HepG2 (cell line): ENCODE results near the gene CD4. TPM values are rescaled to one million over a fixed set of nuclear protein-coding genes. Genes with fewer than 3 reads are reported as not detected.

Experiments
- BRCA1 ChIP-seq: sonication (generic); formaldehyde crosslinking; IDR thresholded peaks from 2 replicates; pipeline ENCODE4 v1.4.0; 2020; ENCODE audit warnings: missing genetic modification reagents
- DMAP1 ChIP-seq: IDR thresholded peaks from 2 replicates; pipeline ENCODE4 v1.6.1; 2016
- EHMT2 ChIP-seq: fragments of 200-600 bp; sonication (generic); IDR thresholded peaks from 2 replicates; pipeline ENCODE4 v1.7.0; 2017; ENCODE audit warnings: antibody characterized with exemption, low read depth, low read length, borderline replicate concordance
- ELF3 ChIP-seq: IDR thresholded peaks from 2 replicates; pipeline ENCODE4 v1.6.1; 2016; ENCODE audit warnings: missing genetic modification reagents, missing compliant biosample characterization
- HNRNPLL ChIP-seq: fragments of 200-400 bp; formaldehyde crosslinking; IDR thresholded peaks from 2 replicates; pipeline ENCODE4 v1.6.1; 2017; ENCODE audit warnings: mild to moderate bottlenecking, low read depth, low read length; ENCODE audit not compliant: poor library complexity, severe bottlenecking
- MBNL3 ChIP-seq: fragments of 250-450 bp; sonication (Bioruptor Pico); conservative IDR thresholded peaks from 2 replicates; pipeline ENCODE4 v1.8.0; 2022; ENCODE audit warnings: mild to moderate bottlenecking, inconsistent platforms
- POLR2AphosphoS2 ChIP-seq: IDR thresholded peaks from 2 replicates; pipeline ENCODE4 v1.6.1; 2011; ENCODE audit warnings: low read depth, low read length, improper control_type of control experiment
- SIN3A ChIP-seq: IDR thresholded peaks from 2 replicates; pipeline ENCODE4 v1.6.1; 2011; ENCODE audit warnings: low read depth, mild to moderate bottlenecking, control low read depth, low read length, borderline replicate concordance
- SMAD1 ChIP-seq: sonication (generic); formaldehyde crosslinking; IDR thresholded peaks from 2 replicates; pipeline ENCODE4 v1.4.0; 2020; ENCODE audit warnings: missing genetic modification reagents, low read depth, mild to moderate bottlenecking, borderline replicate concordance
- TARDBP ChIP-seq: sonication (generic); formaldehyde crosslinking; IDR thresholded peaks from 2 replicates; pipeline ENCODE4 v1.8.0; 2022; ENCODE audit warnings: mild to moderate bottlenecking, missing genetic modification reagents
- XRCC5 ChIP-seq: fragments of 200-400 bp; formaldehyde crosslinking; optimal IDR thresholded peaks from 2 replicates; pipeline ENCODE3; 2017; ENCODE audit warnings: mild to moderate bottlenecking, low read length
- ZMAT3 ChIP-seq: sonication (generic); formaldehyde crosslinking; conservative IDR thresholded peaks from 2 replicates; pipeline ENCODE4 v1.7.0; 2021; ENCODE audit warnings: missing genetic modification reagents
- ZNF350 ChIP-seq: sonication (generic); formaldehyde crosslinking; IDR thresholded peaks from 2 replicates; pipeline ENCODE4 v1.4.0; 2020; ENCODE audit warnings: mild to moderate bottlenecking, low read depth, missing genetic modification reagents, borderline replicate concordance
- ZNF777 ChIP-seq: sonication (generic); formaldehyde crosslinking; IDR thresholded peaks from 2 replicates; pipeline ENCODE4 v1.4.0; 2020; ENCODE audit warnings: missing genetic modification reagents
- polyA plus RNA-seq, 8 experiments: library from polyadenylated mRNA; depleted of rRNA in 3 of 8; stranded (reverse) in 7 of 8; unstranded in 1 of 8; fragments of >200 nt; fragmentation: Illumina TruSeq in 4 of 8; extraction: Trizol in 4 of 8; gene quantifications; 2 replicates each; pipeline versions ENCODE4 v1.2.1 to v1.2.3, GENCODE V29; 2011 to 2016; ENCODE audit warnings: low read depth in 4 of 8, missing spikeins in 1 of 8, mixed read lengths in 1 of 8; ENCODE audit not compliant: insufficient read depth in 1 of 8
- total RNA-seq, 5 experiments: library from RNA; depleted of rRNA; stranded (reverse); fragments of >200 nt; fragmentation: Illumina TruSeq; extraction: Trizol; gene quantifications; 2 replicates each; pipeline ENCODE4 v1.2.3, GENCODE V29; 2016; ENCODE audit warnings: low read depth in 1 of 5
- TF ChIP-seq, protein P1 (sequence below): sonication (generic); formaldehyde crosslinking; IDR thresholded peaks from 2 replicates; pipeline ENCODE4 v1.8.0; 2022; ENCODE audit warnings: missing genetic modification reagents, mild to moderate bottlenecking, inconsistent platforms, borderline replicate concordance
- TF ChIP-seq, protein P2 (sequence below): sonication (generic); formaldehyde crosslinking; IDR thresholded peaks from 2 replicates; pipeline ENCODE4 v1.8.0; 2023; ENCODE audit warnings: mild to moderate bottlenecking, missing genetic modification reagents
- TF ChIP-seq, protein P3 (sequence below): sonication (generic); formaldehyde crosslinking; IDR thresholded peaks from 2 replicates; pipeline ENCODE4 v1.4.0; 2020; ENCODE audit warnings: mild to moderate bottlenecking, missing genetic modification reagents, borderline replicate concordance
- TF ChIP-seq, protein P4 (sequence below), 2 experiments: sonication (generic) in 1 of 2; formaldehyde crosslinking in 1 of 2; IDR thresholded peaks; 2 replicates each; pipeline versions ENCODE4 v1.4.0 to v1.6.1; 2016 to 2020; ENCODE audit warnings: borderline replicate concordance in 1 of 2, low read depth in 1 of 2, mild to moderate bottlenecking in 1 of 2, missing genetic modification reagents in 1 of 2
- TF ChIP-seq, protein P5 (sequence below): sonication (generic); formaldehyde crosslinking; IDR thresholded peaks from 2 replicates; pipeline ENCODE4 v1.4.0; 2020; ENCODE audit warnings: missing genetic modification reagents

The CD4 gene
- total and polyA plus RNA-seq, 2 of the 13 experiments (the other 11 are each of a cell fraction or from before 2014, with no cell fraction given): 0.07 to 0.95 TPM

DNA sequence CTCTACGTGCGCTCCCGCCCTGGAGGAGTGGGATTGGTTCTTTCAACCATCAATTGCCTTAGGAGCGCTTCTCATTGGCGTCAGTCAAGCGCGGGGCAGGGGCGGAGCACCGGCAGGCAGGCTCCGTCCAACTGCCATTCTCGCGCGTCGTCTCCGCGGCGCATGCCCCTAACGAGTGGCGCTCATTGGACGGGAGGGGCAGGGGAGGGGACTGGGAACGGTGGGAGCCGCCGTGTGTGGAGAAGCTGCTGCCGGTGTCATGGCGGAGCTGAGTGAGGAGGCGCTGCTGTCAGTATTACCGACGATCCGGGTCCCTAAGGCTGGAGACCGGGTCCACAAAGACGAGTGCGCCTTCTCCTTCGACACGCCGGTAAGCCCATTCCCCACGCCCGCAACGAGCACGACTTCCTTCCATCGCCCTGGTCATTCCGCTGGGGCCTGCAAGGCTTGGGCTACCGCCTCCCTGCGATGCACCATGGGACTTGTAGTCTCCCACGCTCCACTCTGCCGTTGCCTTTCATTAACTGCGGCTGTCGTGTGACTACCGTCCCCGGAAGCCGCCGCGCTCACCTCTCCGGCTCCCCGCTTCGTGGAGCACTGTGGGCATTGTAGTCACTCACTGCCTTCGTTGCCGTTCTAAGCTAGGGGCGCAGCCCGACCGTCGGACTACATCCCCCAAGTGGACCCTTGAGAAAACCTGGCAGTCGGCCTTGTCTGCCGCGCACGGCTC lies 62.8 kb downstream of the CD4 start, which contains the start of gene USP5 (continued):
- TF ChIP-seq, protein P1, sequence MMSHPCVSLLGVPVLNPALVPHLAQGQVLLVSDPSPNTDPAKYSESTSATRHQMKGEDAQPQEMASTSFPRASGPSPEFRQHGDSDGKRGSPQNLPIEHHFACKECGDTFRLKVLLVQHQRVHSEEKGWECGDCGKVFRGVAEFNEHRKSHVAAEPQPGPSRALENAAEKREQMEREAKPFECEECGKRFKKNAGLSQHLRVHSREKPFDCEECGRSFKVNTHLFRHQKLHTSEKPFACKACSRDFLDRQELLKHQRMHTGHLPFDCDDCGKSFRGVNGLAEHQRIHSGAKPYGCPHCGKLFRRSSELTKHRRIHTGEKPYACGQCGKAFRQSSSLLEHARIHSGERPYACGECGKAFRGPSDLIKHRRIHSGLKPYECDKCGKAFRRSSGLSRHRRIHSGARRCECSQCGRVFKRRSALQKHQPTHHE (CRISPR knock-in tag): 0 out of 2 replicates have a peak, but pooled peaks have one; percentile 63
- peak; percentile 65; the same call in 1 of the 2 replicates for TF ChIP-seq ZNF777 (CRISPR knock-in tag)
- TF ChIP-seq, protein P2, sequence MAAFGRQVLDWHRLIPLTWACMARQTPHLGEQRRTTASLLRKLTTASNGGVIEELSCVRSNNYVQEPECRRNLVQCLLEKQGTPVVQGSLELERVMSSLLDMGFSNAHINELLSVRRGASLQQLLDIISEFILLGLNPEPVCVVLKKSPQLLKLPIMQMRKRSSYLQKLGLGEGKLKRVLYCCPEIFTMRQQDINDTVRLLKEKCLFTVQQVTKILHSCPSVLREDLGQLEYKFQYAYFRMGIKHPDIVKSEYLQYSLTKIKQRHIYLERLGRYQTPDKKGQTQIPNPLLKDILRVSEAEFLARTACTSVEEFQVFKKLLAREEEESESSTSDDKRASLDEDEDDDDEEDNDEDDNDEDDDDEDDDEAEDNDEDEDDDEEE (CRISPR knock-in tag): no peak
- no peak for TF ChIP-seq EHMT2
- TF ChIP-seq, protein P3, sequence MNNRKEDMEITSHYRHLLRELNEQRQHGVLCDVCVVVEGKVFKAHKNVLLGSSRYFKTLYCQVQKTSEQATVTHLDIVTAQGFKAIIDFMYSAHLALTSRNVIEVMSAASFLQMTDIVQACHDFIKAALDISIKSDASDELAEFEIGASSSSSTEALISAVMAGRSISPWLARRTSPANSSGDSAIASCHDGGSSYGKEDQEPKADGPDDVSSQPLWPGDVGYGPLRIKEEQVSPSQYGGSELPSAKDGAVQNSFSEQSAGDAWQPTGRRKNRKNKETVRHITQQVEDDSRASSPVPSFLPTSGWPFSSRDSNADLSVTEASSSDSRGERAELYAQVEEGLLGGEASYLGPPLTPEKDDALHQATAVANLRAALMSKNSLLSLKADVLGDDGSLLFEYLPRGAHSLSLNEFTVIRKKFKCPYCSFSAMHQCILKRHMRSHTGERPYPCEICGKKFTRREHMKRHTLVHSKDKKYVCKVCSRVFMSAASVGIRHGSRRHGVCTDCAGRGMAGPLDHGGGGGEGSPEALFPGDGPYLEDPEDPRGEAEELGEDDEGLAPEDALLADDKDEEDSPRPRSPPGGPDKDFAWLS: no peak; the same call in 1 of the 2 replicates
- TF ChIP-seq, protein P4, sequence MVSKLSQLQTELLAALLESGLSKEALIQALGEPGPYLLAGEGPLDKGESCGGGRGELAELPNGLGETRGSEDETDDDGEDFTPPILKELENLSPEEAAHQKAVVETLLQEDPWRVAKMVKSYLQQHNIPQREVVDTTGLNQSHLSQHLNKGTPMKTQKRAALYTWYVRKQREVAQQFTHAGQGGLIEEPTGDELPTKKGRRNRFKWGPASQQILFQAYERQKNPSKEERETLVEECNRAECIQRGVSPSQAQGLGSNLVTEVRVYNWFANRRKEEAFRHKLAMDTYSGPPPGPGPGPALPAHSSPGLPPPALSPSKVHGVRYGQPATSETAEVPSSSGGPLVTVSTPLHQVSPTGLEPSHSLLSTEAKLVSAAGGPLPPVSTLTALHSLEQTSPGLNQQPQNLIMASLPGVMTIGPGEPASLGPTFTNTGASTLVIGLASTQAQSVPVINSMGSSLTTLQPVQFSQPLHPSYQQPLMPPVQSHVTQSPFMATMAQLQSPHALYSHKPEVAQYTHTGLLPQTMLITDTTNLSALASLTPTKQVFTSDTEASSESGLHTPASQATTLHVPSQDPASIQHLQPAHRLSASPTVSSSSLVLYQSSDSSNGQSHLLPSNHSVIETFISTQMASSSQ (IDR thresholded peaks at IDR 0.05; ENCODE audit: low read depth): peak; percentile 47
- TF ChIP-seq, protein P4 (CRISPR knock-in tag; IDR thresholded peaks at IDR 0.05; ENCODE audit: borderline replicate concordance): peak; percentile 31; the same call in 1 of the 2 replicates
- TF ChIP-seq HNRNPLL: peak; percentile 92
- peak; percentile 69 for TF ChIP-seq ZNF350 (CRISPR knock-in tag)
- peak; percentile 72 for TF ChIP-seq ELF3 (CRISPR knock-in tag)
- TF ChIP-seq XRCC5: no peak
- peak; percentile 77 for TF ChIP-seq TARDBP (CRISPR knock-in tag)
- TF ChIP-seq POLR2AphosphoS2: no peak
- no peak for TF ChIP-seq MBNL3 (CRISPR knock-in tag)
- peak; percentile 62; the same call in 1 of the 2 replicates for TF ChIP-seq SMAD1 (CRISPR knock-in tag)
- peak; percentile 36; the same call in 1 of the 2 replicates for TF ChIP-seq SIN3A
- peak; percentile 78 for TF ChIP-seq DMAP1 (CRISPR knock-in tag)
- TF ChIP-seq ZMAT3 (CRISPR knock-in tag): peak; percentile 90
- TF ChIP-seq, protein P5, sequence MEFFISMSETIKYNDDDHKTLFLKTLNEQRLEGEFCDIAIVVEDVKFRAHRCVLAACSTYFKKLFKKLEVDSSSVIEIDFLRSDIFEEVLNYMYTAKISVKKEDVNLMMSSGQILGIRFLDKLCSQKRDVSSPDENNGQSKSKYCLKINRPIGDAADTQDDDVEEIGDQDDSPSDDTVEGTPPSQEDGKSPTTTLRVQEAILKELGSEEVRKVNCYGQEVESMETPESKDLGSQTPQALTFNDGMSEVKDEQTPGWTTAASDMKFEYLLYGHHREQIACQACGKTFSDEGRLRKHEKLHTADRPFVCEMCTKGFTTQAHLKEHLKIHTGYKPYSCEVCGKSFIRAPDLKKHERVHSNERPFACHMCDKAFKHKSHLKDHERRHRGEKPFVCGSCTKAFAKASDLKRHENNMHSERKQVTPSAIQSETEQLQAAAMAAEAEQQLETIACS (CRISPR knock-in tag): no peak
- TF ChIP-seq BRCA1 (CRISPR knock-in tag): no peak; the same call in 1 of the 2 replicates
